Naive thymus-derived CD8-positive, alpha-beta T cell (primary cell): Measurements from ENCODE around the gene ATP1A4. TPM values are rescaled to one million over a fixed set of nuclear protein-coding genes. Genes with fewer than 3 reads are reported as not detected.
"Not testable (repeated sequence)": the region's sequence is repeated elsewhere in the genome, so short reads cannot be mapped to it uniquely, and the experiment has no call there.

Source experiments
- ATAC-seq, 2 donors: fragments of 150-1000 bp; cut with Tn5 transposase in 1 of 2; sonication (Bioruptor Pico), chemical (Tn5 transposase) in 1 of 2; 1 replicate in 1 of 2; 2 replicates in 1 of 2; pipeline ENCODE4 v1.10.0; 2021; ENCODE audit warnings: mild to moderate bottlenecking in 2 of 2, moderate library complexity in 2 of 2
- POLR2A ChIA-PET: fragments of 350-600 bp; sonication (Branson Sonifier 250); formaldehyde crosslinking; loops from one replicate; lab custom pipeline; 2021; ENCODE audit warnings: antibody characterized with exemption; lab: Charles Lee
- DNase-seq, 10 donors: peaks; one replicate each; pipeline versions ENCODE4 v3.0.0 to v3.0.0-alpha.2; 2020 to 2022
- H3K27ac Mint-ChIP-seq, 10 donors: one replicate each; pipeline ENCODE4 v1.8.0; 2020 to 2022; ENCODE audit warnings: mild to moderate bottlenecking in 10 of 10, mixed read lengths in 10 of 10, moderate library complexity in 4 of 10, inconsistent platforms in 1 of 10
- H3K27me3 Mint-ChIP-seq, 5 donors: one replicate each; pipeline ENCODE4 v1.8.0; 2021 to 2022; ENCODE audit warnings: mixed read lengths in 5 of 5
- H3K36me3 Mint-ChIP-seq, 3 donors: one replicate each; pipeline ENCODE4 v1.8.0; 2020 to 2022; ENCODE audit warnings: mixed read lengths in 3 of 3, mild to moderate bottlenecking in 2 of 3, inconsistent platforms in 1 of 3
- H3K4me1 Mint-ChIP-seq, 4 donors: one replicate each; pipeline ENCODE4 v1.8.0; 2021 to 2022; ENCODE audit warnings: mixed read lengths in 4 of 4
- H3K4me3 Mint-ChIP-seq, 10 donors: one replicate each; pipeline ENCODE4 v1.8.0; 2020 to 2022; ENCODE audit warnings: mild to moderate bottlenecking in 10 of 10, mixed read lengths in 10 of 10, moderate library complexity in 6 of 10, inconsistent platforms in 1 of 10
- H3K9me3 Mint-ChIP-seq, 9 donors: one replicate each; pipeline ENCODE4 v1.8.0; 2020 to 2022; ENCODE audit warnings: mixed read lengths in 9 of 9, mild to moderate bottlenecking in 3 of 9, inconsistent platforms in 1 of 9, moderate library complexity in 1 of 9
- polyA plus RNA-seq, 3 donors: library from polyadenylated mRNA; unstranded; fragments of 300-500 nt; fragmentation: Illumina TruSeq; gene quantifications; one replicate each; pipeline ENCODE4 v1.2.3, GENCODE V29; 2021
- total RNA-seq, 8 experiments: library from RNA in 2 of 8; stranded (reverse) in 2 of 8; gene quantifications; one replicate each; pipeline ENCODE4 v1.2.3 and lab custom pipeline; 2021 to 2026

The ATP1A4 gene
- total RNA-seq (not detected), polyA plus RNA-seq (not detected), total RNA-seq (lab: John Stamatoyannopoulos, UW) (0 to 0.07 (median 0) reads per million in 6 experiments)

- Mint-ChIP-seq H3K27ac (peak within 1 kb of the TSS in 1 of 10 donors; percentile 21), H3K4me3 (peak within 1 kb of the TSS in 1 of 10 donors; percentile 41), H3K9me3 (no peaks in the 10 kb centered on the region), H3K4me1 (no peaks in the 10 kb centered on the region), H3K27me3 (peaks cover 0 to 6% (median 0%) of the 10 kb centered on the region in 5 donors), H3K36me3 (no peaks in the 10 kb centered on the region)
- DNase-seq (no peak), ATAC-seq (no peak)
- POLR2A ChIA-PET: no interaction called here
Observed at GRCh38 chr1:160151303-160151702, at the start of gene ATP1A4. Gene ATP1A4 (plus strand): TSS chr1:160151603. CDS start chr1:160152041, 438 bp downstream.

- no peaks in the 10 kb centered on the region for H3K9me3 Mint-ChIP-seq
- peaks cover 32 to 61% (median 58%) of the 10 kb centered on the region in 4 donors for H3K4me1 Mint-ChIP-seq
- H3K27me3 Mint-ChIP-seq: no peaks in the 10 kb centered on the region
Observed at GRCh38 chr1:160101717-160102522, 49.5 kb upstream of the ATP1A4 start.

GRCh38 chr1:160103658-160104408, 47.6 kb upstream of the ATP1A4 start:
- peak overlapping the region in 1 of 10 donors; percentile 62 for H3K4me3 Mint-ChIP-seq
- H3K27me3 Mint-ChIP-seq: peaks cover 0 to under 1% (median 0%) of the 10 kb centered on the region in 5 donors
- H3K4me1 Mint-ChIP-seq: peaks cover 24 to 50% (median 49%) of the 10 kb centered on the region in 4 donors
- no peaks in the 10 kb centered on the region for H3K36me3 Mint-ChIP-seq
- peak overlapping the region in 7 of 10 donors; percentile 2 to 100 (median 80) for H3K27ac Mint-ChIP-seq
- POLR2A ChIA-PET: interaction anchor here (0.7 to 1.5 kb wide), 2 partner anchors 9 to 19 kb away, joined by 3 to 4 read pairs; no protein-coding TSS in a partner anchor
- no peak for DNase-seq
- H3K9me3 Mint-ChIP-seq: no peaks in the 10 kb centered on the region
- no peak for ATAC-seq

More at GRCh38 chr1:160101717-160102522, 49.5 kb upstream of the ATP1A4 start:
- DNase-seq (no peak), ATAC-seq (no peak)
- Mint-ChIP-seq H3K27ac (peak overlapping the region; percentile 83 to 100 (median 99)), H3K36me3 (no peaks in the 10 kb centered on the region), H3K4me3 (peak overlapping the region in 3 of 10 donors; percentile 5 to 72 (median 70))
- POLR2A ChIA-PET: interaction anchor here (0.6 to 2.2 kb wide), 10 partner anchors 17 to 193 kb away, joined by 3 to 25 read pairs (median 4); partner anchors contain the start of genes DCAF8 and PEX19

GRCh38 chr1:160104486-160104885, 46.9 kb upstream of the ATP1A4 start:
- peak overlapping the region in 4 of 10 donors; percentile 20 to 62 (median 42) for H3K27ac Mint-ChIP-seq
- no peak for DNase-seq

GRCh38 chr1:160105155-160105554, 46.2 kb upstream of the ATP1A4 start:
- DNase-seq (no peak), ATAC-seq (no peak)
- Mint-ChIP-seq H3K9me3 (no peaks in the 10 kb centered on the region), H3K4me1 (peaks cover 19 to 41% (median 39%) of the 10 kb centered on the region in 4 donors), H3K27me3 (peaks cover 0 to 4% (median 0%) of the 10 kb centered on the region in 5 donors), H3K27ac (peak overlapping the region in 4 of 10 donors; percentile 30 to 80 (median 54)), H3K4me3 (no peak overlapping the region), H3K36me3 (no peaks in the 10 kb centered on the region)
- POLR2A ChIA-PET: no interaction called here

More at GRCh38 chr1:160104486-160104885, 46.9 kb upstream of the ATP1A4 start:
- Mint-ChIP-seq H3K27me3 (peaks cover 0 to 4% (median 0%) of the 10 kb centered on the region in 5 donors), H3K9me3 (no peaks in the 10 kb centered on the region), H3K36me3 (no peaks in the 10 kb centered on the region), H3K4me1 (peaks cover 21 to 48% (median 44%) of the 10 kb centered on the region in 4 donors), H3K4me3 (no peak overlapping the region)
- ATAC-seq: no peak
- POLR2A ChIA-PET: interaction anchor here (1.5 kb wide), 1 partner anchor 10 kb away, joined by 4 read pairs; no protein-coding TSS in a partner anchor

- peak overlapping the region in 2 of 10 donors; percentile 15 to 63 for H3K27ac Mint-ChIP-seq
- H3K4me1 Mint-ChIP-seq: peaks cover 10 to 19% (median 16%) of the 10 kb centered on the region in 4 donors
- peaks cover 0 to 4% (median 1%) of the 10 kb centered on the region in 5 donors for H3K27me3 Mint-ChIP-seq
- ATAC-seq (no peak), DNase-seq (no peak)
- no peak overlapping the region for H3K4me3 Mint-ChIP-seq
- H3K36me3 Mint-ChIP-seq: no peaks in the 10 kb centered on the region
- no peaks in the 10 kb centered on the region for H3K9me3 Mint-ChIP-seq
- POLR2A ChIA-PET: interaction anchor here (0.7 to 1.0 kb wide), 2 partner anchors 10 to 331 kb away, joined by 3 read pairs; no protein-coding TSS in a partner anchor
Observed at GRCh38 chr1:160107512-160107911, 43.9 kb upstream of the ATP1A4 start.

GRCh38 chr1:160108888-160109662, 42.3 kb upstream of the ATP1A4 start:
- H3K4me1 Mint-ChIP-seq: peaks cover 4 to 6% (median 5%) of the 10 kb centered on the region in 4 donors
- DNase-seq: peak in 4 of 10 donors; percentile 25 to 39 (median 30)
- H3K27ac Mint-ChIP-seq: peak overlapping the region in 5 of 10 donors; percentile 2 to 83 (median 48)

GRCh38 chr1:160109686-160110085, 41.7 kb upstream of the ATP1A4 start:
- Mint-ChIP-seq H3K27me3 (peaks cover 2 to 11% (median 6%) of the 10 kb centered on the region in 5 donors), H3K36me3 (no peaks in the 10 kb centered on the region), H3K9me3 (no peaks in the 10 kb centered on the region), H3K4me3 (no peak overlapping the region), H3K27ac (peak overlapping the region in 1 of 10 donors; percentile 9), H3K4me1 (peaks cover under 1 to 6% (median 3%) of the 10 kb centered on the region in 4 donors)
- POLR2A ChIA-PET: no interaction called here
- no peak for DNase-seq
- no peak for ATAC-seq

More at GRCh38 chr1:160108888-160109662, 42.3 kb upstream of the ATP1A4 start:
- Mint-ChIP-seq H3K27me3 (peaks cover 0 to 11% (median 5%) of the 10 kb centered on the region in 5 donors), H3K4me3 (no peak overlapping the region), H3K9me3 (no peaks in the 10 kb centered on the region), H3K36me3 (no peaks in the 10 kb centered on the region)
- ATAC-seq: peak in 1 of 2 donors; percentile 48
- POLR2A ChIA-PET: no interaction called here

GRCh38 chr1:160111462-160111861, 39.9 kb upstream of the ATP1A4 start:
- H3K9me3 Mint-ChIP-seq, POLR2A ChIA-PET, DNase-seq, H3K36me3 Mint-ChIP-seq, H3K4me1 Mint-ChIP-seq, H3K27ac Mint-ChIP-seq, H3K4me3 Mint-ChIP-seq, ATAC-seq: not testable (repeated sequence)
- H3K27me3 Mint-ChIP-seq: peaks cover 4 to 24% (median 8%) of the 10 kb centered on the region in 5 donors

GRCh38 chr1:160112357-160112756, 39.0 kb upstream of the ATP1A4 start:
- H3K27ac Mint-ChIP-seq: peak overlapping the region in 1 of 10 donors; percentile 41
- H3K27me3 Mint-ChIP-seq: peaks cover 8 to 30% (median 10%) of the 10 kb centered on the region in 5 donors
- ATAC-seq (no peak), DNase-seq (no peak)
- POLR2A ChIA-PET: no interaction called here
- no peaks in the 10 kb centered on the region for H3K9me3 Mint-ChIP-seq
- peaks cover 0 to 6% (median 2%) of the 10 kb centered on the region in 4 donors for H3K4me1 Mint-ChIP-seq
- H3K36me3 Mint-ChIP-seq: no peaks in the 10 kb centered on the region
- no peak overlapping the region for H3K4me3 Mint-ChIP-seq

- no peaks in the 10 kb centered on the region for H3K36me3 Mint-ChIP-seq
- H3K4me1 Mint-ChIP-seq: peaks cover 0 to 6% (median 2%) of the 10 kb centered on the region in 4 donors
- H3K27me3 Mint-ChIP-seq: peaks cover 8 to 31% (median 12%) of the 10 kb centered on the region in 5 donors
- no peak overlapping the region for H3K4me3 Mint-ChIP-seq
- H3K9me3 Mint-ChIP-seq: no peaks in the 10 kb centered on the region
- DNase-seq (no peak), ATAC-seq (no peak)
- POLR2A ChIA-PET: no interaction called here
- peak overlapping the region in 1 of 10 donors; percentile 26 for H3K27ac Mint-ChIP-seq
Observed at GRCh38 chr1:160113407-160113806, 38.0 kb upstream of the ATP1A4 start.
